ENCODE measurements around the gene AKR1C4. TPM values are rescaled to one million over a fixed set of nuclear protein-coding genes. Genes with fewer than 3 reads are reported as not detected.

The AKR1C4 gene
- total and polyA plus RNA-seq, 2 of the 8 experiments (the other 6 are each of a cell fraction or from before 2014, with no cell fraction given) = not detected

DNA sequence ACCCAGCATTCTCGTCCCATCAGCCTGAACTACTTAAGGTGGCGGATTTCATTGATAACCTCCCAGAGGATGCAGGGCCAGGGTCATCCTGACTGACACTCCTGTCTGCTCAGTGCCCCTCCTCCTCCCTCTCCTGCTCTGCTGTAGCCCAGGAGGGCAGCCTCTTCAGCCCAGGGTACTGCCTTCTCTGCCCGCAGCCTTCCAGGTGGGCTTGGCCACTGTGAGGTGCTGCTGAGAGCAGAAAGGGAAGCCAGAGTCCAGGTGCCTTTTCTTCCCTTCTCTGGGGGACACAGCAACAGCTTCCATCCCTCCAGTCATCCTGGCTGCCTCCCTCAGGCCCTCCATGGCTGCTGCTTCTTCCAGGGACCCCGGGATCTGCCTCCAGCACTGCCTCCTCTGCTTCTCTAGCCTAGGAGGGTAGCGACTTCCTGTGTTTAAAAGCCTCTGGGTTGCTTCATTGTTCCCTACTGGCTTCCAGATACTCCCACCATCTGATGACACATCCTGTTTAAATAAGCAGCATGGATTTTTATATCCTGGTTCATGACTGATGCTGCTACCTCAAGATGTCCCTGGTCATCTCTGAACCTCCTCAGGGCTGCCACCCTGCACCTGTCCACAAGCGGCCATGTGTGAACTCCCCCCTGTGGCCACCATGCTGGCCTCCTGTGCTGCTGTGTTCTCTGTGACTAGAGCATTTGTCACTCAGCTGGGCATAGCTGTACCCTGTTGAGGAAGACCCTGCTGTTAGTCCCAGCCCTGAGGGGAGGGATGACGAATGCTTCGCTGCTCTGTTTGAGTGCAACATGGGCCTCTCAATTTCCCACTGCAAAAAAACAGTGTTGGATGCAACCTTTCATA lies 55.8 kb downstream of the AKR1C4 start:
- Histone ChIP-seq H3K9ac (replicated peaks in 1 of 4; ENCODE audit: extremely low read depth in 1 of 4, low read depth in 3 of 4, low read length in 3 of 4) (no peak overlapping the region), H3K23ac (ENCODE audit: insufficient read length) (no peak overlapping the region), H2BK5ac (ENCODE audit: low read depth, low read length) (no peak overlapping the region), H3K9me3 (ENCODE audit: insufficient read depth in 2 of 2, low read depth in 1 of 2, low read length in 1 of 2) (no peaks in the 10 kb centered on the region), H3K23me2 (ENCODE audit: low read depth, low read length) (no peaks in the 10 kb centered on the region), H3K4me1 (replicated peaks in 1 of 4; ENCODE audit: control insufficient read depth in 3 of 4, insufficient read depth in 4 of 4, low read length in 3 of 4) (no peaks in the 10 kb centered on the region), H2BK120ac (replicated peaks; ENCODE audit: low read depth, low read length) (no peak overlapping the region), H3K36me3 (ENCODE audit: control insufficient read depth in 2 of 4, insufficient read depth in 4 of 4, low read length in 3 of 4) (no peaks in the 10 kb centered on the region), H4K91ac (replicated peaks; ENCODE audit: insufficient read length, low read length) (no peak overlapping the region), H4K5ac (ENCODE audit: insufficient read length, low read depth, low read length) (no peak overlapping the region), H4K20me1 (replicated peaks in 1 of 2; ENCODE audit: control insufficient read depth in 1 of 2, insufficient read depth in 2 of 2, low read length in 2 of 2) (no peaks in the 10 kb centered on the region), H2BK15ac (ENCODE audit: low read length) (no peak overlapping the region), H2AK5ac (ENCODE audit: low read depth, low read length) (no peak overlapping the region), H3K79me2 (ENCODE audit: control insufficient read depth in 1 of 2, insufficient read depth in 2 of 2, low read length in 2 of 2) (no peaks in the 10 kb centered on the region), H3K4me2 (ENCODE audit: insufficient read depth in 1 of 2, low read depth in 2 of 2, low read length in 2 of 2) (no peak overlapping the region), H2AFZ (ENCODE audit: low read length) (0 out of 2 replicates have a peak overlapping the region, but pooled peaks have one; percentile 67), H3K79me1 (ENCODE audit: low read depth, low read length) (no peaks in the 10 kb centered on the region), H3K27me3 (replicated peaks in 1 of 4; ENCODE audit: control insufficient read depth in 3 of 4, extremely low read depth in 1 of 4, insufficient read depth in 3 of 4, low read length in 3 of 4) (no peaks in the 10 kb centered on the region), H2BK20ac (ENCODE audit: low read length) (no peak overlapping the region), H3K56ac (replicated peaks; ENCODE audit: insufficient read length, low read depth, low read length) (no peak overlapping the region), H3K14ac (ENCODE audit: insufficient read length) (no peak overlapping the region), H3K27ac (ENCODE audit: low read depth, low read length) (no peak overlapping the region), H3K4me3 (ENCODE audit: extremely low read depth in 1 of 4, insufficient read depth in 2 of 4, low read depth in 3 of 4, low read length in 4 of 4) (no peak overlapping the region), H3K18ac (ENCODE audit: extremely low read depth, low read length) (no peak overlapping the region), H4K8ac (ENCODE audit: extremely low read depth, insufficient read depth, low read length) (no peak overlapping the region), H3K4ac (replicated peaks; ENCODE audit: insufficient read length, low read depth, low read length) (no peak overlapping the region), H2BK12ac (ENCODE audit: low read depth, low read length) (no peak overlapping the region)
- CTCF ChIA-PET (ENCODE audit: partially characterized antibody) = no interaction called here
- POLR2A ChIA-PET (ENCODE audit: partially characterized antibody) = no interaction called here
- FAIRE-seq (no peak), DNase-seq (ENCODE audit: low read depth in 1 of 2, low spot score in 2 of 2) (peak in 1 of 2 experiments; percentile 56)
- WGBS, 2 experiments (ENCODE audit: extremely low coverage in 1 of 2, insufficient coverage in 1 of 2, insufficient read length in 1 of 2, insufficient replicate concordance in 2 of 2, low coverage in 1 of 2, low lambda C conversion rate in 2 of 2, missing lambda C conversion rate in 1 of 2) = 89% methylated on average over 7 of the region's 8 CpGs; no CpG with 5 or more reads in 1 of the 2 experiments
- TF ChIP-seq TEAD4 (IDR thresholded peaks at IDR 0.05; ENCODE audit: low read depth, low read length) = no peak
- peak; percentile 26 to 48; a peak in 3 of 4 replicates for TF ChIP-seq RAD21 (IDR thresholded peaks at IDR 0.05 in 1 of 2, conservative IDR thresholded peaks at IDR 0.05 in 1 of 2; ENCODE audit: low read depth in 2 of 2, low read length in 2 of 2)
- TF ChIP-seq, protein P1, sequence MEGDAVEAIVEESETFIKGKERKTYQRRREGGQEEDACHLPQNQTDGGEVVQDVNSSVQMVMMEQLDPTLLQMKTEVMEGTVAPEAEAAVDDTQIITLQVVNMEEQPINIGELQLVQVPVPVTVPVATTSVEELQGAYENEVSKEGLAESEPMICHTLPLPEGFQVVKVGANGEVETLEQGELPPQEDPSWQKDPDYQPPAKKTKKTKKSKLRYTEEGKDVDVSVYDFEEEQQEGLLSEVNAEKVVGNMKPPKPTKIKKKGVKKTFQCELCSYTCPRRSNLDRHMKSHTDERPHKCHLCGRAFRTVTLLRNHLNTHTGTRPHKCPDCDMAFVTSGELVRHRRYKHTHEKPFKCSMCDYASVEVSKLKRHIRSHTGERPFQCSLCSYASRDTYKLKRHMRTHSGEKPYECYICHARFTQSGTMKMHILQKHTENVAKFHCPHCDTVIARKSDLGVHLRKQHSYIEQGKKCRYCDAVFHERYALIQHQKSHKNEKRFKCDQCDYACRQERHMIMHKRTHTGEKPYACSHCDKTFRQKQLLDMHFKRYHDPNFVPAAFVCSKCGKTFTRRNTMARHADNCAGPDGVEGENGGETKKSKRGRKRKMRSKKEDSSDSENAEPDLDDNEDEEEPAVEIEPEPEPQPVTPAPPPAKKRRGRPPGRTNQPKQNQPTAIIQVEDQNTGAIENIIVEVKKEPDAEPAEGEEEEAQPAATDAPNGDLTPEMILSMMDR (IDR thresholded peaks at IDR 0.05; ENCODE audit: control extremely low read depth in 1 of 3, insufficient read depth in 1 of 3, low read depth in 1 of 3, low read length in 3 of 3) = peak; percentile 37 to 47 (median 45); a peak in 3 of 4 replicates

Data from H1 (cell line).